HG02678 (cell line): ENCODE results near the gene BACE2.
"Not testable (repeated sequence)": the region's sequence is repeated elsewhere in the genome, so short reads cannot be mapped to it uniquely, and the experiment has no call there.

Source experiments
- ATAC-seq: cut with Tn5 transposase; IDR thresholded peaks from one replicate; pipeline ENCODE4 v1.9.1; 2021; ENCODE audit warnings: mild to moderate bottlenecking, moderate library complexity; ENCODE audit not compliant: unreplicated experiment

The BACE2 gene

DNA sequence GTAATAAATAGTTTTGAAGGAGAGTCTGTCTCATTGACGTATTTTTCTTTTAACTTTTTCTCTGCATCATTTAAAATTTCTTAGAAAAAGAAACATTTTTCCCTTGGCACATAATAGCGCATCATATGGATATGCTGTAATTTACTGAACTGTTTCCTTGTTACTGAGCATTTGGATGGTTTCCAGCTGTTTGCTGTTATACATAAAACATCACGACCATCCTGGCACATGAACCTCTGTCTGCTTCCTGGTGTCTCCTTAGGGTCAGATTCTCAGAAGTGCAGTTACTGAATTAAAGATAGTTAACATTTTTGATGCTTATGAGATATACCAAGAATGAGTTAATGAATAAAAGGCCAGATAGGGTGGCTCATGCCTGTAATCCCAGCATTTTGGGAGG lies 67.2 kb downstream of the BACE2 start:
- ATAC-seq, result no peak

DNA sequence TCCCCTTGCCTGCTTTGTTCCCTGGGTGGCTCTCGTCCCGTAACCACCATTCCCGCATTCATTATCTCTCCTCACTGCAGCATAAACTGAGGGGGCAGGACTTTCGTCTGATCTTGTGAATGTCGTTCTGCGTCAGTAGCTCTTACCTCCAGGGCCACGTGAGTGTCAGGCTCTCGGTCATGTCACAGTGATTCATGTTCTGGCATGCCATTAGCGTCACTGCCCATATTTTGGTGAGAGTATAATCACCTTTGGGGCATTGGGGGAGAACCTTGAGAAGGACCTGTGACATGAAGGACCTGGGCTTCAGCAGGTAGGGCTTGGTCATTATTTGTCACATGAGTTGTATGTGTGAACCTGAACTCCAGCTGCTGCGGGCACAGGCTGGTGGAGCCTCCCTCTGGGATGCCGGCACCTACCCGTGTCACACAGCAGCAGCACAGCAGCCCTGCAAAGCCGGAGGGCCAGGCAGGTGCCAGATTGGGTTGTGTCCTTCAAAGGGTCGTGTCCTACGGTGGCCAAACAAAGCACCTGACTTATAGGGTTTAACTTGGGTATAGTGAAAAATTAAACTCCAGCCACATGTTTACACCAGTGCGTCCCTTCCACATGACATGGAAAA lies 68.5 kb downstream of the BACE2 start:
- ATAC-seq, result no peak

DNA sequence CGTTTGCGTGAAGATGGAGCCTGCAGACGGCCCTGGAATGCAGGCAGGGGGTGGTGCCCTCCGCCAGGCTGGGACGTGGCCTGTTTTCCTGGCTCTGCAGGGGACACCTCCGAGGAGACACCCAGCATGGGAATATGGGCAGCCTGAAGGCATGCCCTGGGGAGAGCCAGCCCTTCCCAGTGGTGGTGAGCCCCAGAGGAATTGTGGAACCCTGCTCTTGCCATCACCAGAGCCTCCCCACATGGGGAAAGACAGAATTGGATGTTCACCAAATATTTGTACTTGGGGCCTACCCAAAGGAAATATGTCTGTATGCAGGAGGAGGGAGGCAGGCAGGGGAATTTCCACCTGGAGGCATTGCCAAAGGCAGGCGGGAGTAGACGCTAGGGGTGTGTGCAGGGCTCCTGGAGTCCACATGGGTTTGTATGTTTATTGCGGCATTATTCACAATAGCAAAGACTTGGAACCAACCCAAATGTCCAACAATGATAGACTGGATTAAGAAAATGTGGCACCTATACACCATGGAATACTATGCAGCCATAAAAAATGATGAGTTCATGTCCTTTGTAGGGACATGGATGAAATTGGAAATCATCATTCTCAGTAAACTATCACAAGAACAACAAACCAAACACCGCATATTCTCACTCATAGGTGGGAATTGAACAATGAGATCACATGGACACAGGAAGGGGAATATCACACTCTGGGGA lies 70.3 kb downstream of the BACE2 start:
- not testable (repeated sequence) for ATAC-seq

DNA sequence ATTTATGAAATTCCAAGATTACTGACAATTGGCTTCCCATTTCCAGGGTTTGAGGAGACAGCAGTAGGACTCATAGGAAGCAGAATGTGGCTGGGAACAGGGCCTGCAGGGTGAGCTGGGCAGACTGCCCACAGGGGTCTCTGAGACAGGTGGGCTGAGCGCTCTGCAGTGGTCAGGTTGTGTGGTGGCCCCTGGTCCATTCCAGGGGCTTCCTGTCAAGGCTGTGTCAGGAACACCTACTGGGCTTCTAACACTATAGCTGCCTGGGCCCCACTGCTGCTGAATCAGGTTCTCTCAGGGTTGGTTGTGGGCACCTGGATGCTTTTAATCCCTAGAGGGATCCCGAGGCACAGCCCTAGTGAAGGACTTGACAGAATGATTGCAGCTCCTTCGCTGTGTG lies 72.1 kb downstream of the BACE2 start:
- no peak for ATAC-seq

DNA sequence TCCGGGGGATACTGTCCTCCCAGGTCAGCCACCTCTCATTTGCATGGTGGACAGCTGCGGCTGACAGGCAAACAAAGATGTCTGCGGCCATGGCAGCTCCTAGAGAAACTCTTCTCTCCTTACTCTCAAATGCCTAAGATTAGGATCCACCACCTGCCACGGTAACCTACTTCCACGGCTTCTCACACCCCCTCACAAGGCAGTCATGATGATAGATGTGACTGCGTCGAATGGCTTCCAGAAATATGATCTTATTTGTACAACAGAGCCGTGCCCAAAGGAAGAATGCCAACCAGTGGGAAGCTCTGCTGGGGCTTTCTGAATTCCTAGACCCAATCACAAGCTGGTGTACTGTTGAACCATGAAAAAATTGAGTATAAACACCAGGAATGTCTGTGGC lies 73.4 kb downstream of the BACE2 start:
- no peak for ATAC-seq

DNA sequence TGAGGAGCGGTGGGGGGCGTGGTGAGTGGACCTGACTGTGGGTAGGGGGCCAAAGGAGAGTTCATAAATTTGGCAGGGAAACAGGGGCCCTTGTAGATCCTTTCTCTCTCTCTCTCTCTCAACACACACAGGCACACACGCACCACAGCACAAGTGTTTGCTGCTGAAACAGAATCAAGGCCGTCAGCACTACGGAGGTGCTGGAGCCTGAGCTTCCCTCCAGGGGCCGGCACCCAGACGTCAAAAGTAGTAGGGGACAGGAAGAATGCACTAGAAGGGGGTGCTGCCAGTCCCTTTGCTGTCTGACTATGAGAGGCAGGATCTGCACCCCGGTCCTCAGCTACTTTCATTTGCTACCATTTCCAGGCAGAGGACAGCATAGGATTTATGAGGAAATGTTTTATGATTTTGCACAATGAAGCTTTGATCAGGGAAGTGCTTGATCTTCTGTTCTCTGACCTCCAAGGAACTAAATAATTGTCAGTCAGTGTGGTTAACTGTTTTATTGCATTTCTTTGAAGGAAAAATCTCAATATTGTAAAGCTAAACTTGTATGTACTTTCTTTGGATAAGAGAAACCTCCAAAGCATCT lies 74.4 kb downstream of the BACE2 start:
- no peak for ATAC-seq

DNA sequence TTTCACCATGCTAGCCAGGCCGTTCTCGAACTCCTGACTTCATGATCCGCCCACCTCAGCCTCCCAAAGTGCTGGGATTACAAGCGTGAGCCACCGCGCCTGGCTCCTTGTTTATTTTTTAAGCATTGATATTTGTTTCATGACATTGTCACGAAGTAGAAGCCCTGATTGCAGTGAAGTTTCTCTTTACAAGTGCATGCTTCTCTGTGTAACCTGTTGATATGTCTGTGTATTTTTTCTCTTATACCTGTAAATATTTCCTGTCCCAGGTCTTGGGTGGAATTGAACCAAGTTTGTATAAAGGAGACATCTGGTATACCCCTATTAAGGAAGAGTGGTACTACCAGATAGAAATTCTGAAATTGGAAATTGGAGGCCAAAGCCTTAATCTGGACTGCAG lies 75.1 kb downstream of the BACE2 start:
- no peak for ATAC-seq

DNA sequence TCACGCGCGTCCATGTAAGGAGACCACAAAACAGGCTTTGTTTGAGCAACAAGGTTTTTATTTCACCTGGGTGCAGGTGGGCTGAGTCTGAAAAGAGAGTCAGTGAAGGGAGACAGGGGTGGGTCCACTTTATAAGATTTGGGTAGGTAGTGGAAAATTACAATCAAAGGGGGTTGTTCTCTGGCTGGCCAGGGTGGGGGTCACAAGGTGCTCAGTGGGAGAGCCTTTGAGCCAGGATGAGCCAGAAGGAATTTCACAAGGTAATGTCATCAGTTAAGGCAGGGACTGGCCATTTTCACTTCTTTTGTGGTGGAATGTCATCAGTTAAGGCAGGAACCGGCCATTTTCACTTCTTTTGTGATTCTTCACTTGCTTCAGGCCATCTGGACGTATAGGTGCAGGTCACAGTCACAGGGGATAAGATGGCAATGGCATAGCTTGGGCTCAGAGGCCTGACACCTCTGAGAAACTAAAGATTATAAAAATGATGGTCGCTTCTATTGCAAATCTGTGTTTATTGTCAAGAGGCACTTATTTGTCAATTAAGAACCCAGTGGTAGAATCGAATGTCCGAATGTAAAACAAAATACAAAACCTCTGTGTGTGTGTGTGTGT lies 76.4 kb downstream of the BACE2 start:
- not testable (repeated sequence) for ATAC-seq

DNA sequence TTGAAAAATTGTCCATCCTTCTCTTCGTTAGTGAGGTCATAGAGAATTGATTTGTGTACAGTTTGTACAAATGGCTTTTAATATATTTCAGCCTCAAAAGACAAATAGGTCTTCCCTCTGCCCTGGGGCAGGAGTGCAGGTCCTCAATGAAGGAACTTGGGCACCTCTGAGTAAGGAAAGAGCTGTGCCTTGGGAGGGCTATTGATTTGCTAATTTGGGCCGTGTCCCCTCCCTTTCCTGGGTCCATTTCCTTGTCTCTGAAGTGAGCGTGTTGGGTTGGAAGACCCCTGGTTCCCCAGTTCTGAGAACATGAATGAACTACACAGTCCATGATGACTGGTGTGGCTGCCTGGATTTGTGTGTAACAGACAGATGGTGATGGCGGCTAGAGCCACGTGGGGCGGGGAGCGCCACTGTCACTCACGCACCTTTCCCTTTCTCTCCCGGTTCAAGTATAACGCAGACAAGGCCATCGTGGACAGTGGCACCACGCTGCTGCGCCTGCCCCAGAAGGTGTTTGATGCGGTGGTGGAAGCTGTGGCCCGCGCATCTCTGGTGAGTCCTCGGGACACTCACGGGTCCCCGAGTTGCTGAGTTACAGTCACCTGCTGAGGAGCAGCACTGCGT lies 77.7 kb downstream of the BACE2 start:
- no peak for ATAC-seq

DNA sequence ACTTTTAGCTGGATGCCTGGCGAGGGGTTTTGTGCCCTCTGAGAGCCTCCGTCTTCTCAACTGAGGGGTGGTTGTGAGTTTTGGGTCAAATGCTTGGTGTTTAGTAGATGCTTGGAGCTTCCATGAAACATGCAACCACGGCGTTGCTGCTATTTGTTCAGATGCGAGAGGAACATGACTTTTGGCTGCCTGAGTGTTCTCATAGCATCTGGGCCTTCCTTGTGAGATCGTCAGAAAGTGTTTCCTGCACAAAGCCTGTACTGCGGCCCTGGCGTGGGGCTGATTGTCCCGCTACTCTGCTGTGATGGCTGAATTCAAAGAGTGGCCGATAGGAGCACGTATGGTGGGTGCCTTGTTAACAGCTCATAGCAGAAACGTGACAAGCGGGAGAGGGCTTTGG lies 78.8 kb downstream of the BACE2 start:
- ATAC-seq, result no peak

DNA sequence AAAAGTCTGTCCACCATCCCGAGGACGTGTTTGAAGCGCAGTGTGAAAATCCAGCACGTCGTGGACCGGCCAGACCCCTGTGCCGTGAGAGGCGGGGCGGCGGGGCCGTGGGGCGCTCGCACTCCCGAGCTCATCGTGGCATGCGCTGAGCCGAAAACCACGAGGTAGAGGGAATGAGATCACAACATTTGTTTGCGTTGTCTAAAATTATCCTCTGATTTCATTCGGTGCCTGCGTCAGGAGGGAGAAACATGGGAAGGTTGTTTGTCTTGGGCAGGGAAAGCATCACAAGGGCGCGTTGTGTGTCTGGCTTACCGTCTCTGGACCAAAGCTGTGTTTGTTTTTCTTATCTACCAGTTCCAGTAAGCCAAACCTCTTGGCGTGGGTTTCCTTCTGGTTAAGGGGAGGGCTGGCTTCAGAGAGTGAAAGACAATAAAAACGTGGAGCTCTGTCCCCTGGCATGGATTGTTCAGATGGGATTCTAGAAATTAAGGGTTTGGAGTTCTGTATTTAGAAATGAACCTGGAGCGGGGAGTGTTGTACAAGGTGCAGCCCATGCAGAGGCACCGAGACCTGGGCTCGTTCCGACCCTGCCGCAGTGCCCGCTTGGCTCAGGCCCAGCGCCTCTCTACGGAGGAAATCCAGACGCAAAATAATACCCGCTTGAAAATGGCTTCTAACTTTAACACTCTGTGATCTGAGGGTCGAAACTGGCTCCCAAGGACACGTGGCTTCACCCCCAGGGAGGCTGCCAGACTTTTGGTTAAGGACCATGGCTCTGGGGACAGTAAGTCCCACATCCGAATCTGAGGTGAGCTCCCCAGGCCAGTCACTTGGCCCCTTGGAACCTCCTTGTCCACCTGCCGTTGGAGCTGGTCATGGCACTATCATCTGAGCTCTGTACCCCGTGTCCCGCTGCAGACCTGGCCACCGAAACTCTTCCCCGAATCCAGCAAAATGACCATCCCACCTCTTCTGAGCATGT lies 79.9 kb downstream of the BACE2 start:
- no peak for ATAC-seq

DNA sequence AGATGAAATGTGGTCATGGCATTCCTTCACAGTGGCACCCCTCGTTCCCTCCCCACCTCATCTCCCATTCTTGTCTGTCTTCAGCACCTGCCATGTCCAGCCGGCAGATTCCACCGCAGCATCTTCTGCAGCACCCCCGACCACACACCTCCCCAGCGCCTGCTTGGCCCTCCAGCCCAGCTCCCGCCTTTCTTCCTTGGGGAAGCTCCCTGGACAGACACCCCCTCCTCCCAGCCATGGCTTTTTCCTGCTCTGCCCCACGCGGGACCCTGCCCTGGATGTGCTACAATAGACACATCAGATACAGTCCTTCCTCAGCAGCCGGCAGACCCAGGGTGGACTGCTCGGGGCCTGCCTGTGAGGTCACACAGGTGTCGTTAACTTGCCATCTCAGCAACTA lies 81.5 kb downstream of the BACE2 start:
- ATAC-seq, result no peak

DNA sequence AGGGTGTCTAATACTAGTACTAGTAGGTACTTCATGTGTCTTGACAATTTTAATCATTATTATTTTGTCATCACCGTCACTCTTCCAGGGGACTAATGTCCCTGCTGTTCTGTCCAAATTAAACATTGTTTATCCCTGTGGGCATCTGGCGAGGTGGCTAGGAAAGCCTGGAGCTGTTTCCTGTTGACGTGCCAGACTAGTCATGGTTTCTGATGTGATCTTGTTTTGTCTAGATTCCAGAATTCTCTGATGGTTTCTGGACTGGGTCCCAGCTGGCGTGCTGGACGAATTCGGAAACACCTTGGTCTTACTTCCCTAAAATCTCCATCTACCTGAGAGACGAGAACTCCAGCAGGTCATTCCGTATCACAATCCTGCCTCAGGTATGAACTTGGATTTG lies 82.6 kb downstream of the BACE2 start:
- ATAC-seq, result no peak

DNA sequence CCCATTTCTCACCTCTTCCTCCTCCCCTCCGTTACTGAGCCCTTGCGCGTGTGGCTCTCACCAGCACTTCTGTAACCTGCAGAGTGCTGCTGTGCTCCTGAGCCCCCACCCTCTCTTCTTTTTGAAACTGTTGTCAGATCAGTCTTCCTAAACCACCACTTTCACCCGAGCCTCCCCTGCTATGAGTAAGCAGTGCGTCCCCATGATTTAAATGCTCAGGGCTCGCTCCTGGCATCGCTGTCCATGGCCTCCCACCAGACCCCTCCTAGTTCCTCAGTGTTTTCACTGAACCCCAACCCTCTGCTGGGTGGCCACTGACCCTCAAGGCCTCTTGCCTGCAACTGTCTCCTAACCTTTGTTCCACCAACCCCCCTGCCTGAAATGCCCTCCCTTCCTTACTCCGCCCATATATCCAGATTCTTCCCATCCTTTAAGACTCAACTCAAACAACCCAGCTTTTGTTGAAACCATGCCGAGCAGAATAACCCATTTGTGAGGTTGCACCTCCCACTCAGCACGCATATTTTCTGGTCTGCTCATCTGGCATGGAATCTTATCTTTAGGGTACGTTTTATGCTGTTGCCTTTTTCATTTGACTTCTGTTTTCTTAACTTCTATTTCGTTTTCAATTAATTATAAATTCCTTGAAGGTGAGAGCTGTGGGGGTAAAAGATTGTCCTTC lies 84.1 kb downstream of the BACE2 start:
- ATAC-seq, result no peak

DNA sequence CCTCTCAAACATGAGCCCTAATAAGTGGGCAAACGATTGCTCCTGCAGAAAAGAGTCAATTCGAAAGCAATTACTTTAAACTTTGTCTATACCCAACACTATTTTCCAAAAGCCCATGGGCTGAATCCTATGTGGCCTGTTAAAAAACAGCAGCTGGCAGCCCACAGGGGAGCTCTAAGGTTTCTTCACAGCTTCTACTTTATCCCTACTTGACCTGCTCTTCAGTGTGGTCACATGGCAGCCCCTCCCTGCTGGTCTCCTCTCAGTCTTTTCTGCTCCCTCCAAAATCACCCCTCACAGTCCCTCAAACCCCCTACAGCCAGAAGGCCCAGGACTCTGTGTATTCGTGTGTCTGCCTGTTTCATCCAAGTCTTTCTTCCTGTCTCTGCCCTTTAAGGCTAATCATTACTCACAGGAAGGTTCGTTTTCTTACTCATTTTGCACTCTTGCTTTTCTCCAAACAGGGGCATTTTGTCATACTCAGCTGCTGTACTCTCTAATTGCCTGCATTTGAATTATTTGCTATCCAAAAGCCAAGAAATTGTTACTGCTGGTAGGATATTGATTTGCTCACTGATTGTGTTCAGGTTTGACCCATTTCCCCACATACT lies 86.2 kb downstream of the BACE2 start:
- ATAC-seq, result no peak

DNA sequence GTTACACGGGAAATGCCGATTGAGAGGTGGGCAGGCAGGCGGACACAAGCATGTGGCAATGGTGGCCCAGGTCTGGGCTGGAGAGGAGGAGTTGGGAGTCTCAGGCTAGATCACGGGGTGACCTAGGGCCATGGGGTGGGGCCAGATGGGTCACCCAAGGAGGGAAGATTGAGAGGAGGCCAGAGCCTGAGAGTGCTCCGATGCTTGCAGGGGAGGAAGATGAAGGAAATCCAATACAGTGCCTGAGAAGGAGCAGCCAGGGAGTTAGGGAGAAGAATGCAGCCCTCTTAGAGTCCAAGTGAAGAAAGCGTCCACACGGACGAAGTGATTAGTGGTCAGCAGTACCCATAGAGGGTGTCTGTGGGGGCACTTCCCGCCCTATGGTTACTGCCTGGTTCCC lies 87.2 kb downstream of the BACE2 start:
- ATAC-seq, result no peak

DNA sequence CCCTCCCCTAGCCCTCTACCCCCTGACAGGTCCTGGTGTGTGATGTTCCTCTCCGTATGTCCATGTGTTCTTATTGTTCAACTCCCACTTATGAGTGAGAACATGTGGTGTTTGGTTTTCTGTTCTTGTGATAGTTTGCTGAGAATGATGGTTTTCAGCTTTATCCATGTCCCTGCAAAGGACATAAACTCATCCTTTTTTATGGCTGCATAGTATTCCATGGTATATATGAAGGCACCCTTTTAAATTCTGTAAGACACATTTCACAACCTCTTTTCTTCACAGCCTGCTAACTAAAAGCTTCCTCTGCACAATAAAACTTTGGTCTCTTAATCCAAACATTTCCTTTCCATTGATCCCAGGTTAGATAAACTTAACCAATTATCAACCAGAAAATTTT lies 88.3 kb downstream of the BACE2 start:
- not testable (repeated sequence) for ATAC-seq

DNA sequence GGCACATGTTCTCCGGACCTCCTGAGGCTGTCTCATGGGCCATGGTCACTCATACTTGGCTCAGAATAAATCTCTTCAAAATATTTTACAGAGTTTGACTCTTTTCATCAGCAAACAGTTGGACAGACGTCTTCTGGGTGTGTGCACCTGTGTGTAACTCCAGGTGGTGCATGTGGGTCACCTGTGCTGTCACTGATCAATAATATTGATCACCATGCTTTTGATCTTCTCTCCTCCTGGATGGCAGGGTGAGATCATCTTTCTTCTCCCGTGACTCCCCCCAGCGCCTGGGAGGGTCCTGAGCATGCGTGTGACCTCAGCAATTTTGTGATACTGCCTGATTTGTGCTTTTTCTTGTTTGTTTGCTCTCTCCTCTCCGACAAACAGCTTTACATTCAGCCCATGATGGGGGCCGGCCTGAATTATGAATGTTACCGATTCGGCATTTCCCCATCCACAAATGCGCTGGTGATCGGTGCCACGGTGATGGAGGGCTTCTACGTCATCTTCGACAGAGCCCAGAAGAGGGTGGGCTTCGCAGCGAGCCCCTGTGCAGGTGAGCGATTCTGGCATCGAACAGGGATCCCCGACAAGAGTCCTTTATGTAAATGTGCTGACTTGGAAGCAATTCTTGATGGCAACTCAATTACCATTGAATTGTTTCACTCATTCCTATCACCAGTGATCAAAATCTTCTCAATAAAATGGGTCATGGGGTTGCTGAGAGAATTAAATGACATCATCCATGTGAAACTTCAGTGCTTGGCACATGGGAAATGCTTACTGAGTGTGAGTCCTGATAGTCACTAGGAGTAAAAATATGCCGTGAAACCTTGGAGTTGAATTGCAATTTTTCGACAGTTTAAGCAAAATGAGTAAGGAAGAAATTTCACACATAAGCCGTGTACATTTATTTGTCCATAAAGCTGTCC lies 89.1 kb downstream of the BACE2 start:
- ATAC-seq, result no peak
